ENCODE measurements around the gene EEF1AKMT3. TPM values are rescaled to one million over a fixed set of nuclear protein-coding genes. Genes with fewer than 3 reads are reported as not detected.

Gene EEF1AKMT3
- 3.3 TPM for total RNA-seq (ENCODE audit: unreplicated experiment)
- long read RNA-seq = 0 reads

- Mint-ChIP-seq H3K27me3 (ENCODE audit: unreplicated experiment) (peaks cover 7% of the 10 kb centered on the region), H3K9me3 (ENCODE audit: unreplicated experiment) (peaks cover 7% of the 10 kb centered on the region), H3K4me3 (ENCODE audit: unreplicated experiment) (peak within 1 kb of the TSS; percentile 99), H3K4me1 (ENCODE audit: low read depth, unreplicated experiment) (peaks cover 5% of the 10 kb centered on the region), H3K27ac (ENCODE audit: unreplicated experiment) (peak within 1 kb of the TSS; percentile 93), H3K36me3 (ENCODE audit: unreplicated experiment) (peaks cover 5% of the 10 kb centered on the region)
- peak; percentile 72 for DNase-seq
- no peak for TF ChIP-seq CTCF (IDR thresholded peaks at IDR 0.05; ENCODE audit: partially characterized antibody, unreplicated experiment)
Observed at GRCh38 chr12:57772429-57773322, at the start of gene EEF1AKMT3. Gene EEF1AKMT3 (plus strand): TSS chr12:57772614. CDS start chr12:57772725, 111 bp downstream.

DNA sequence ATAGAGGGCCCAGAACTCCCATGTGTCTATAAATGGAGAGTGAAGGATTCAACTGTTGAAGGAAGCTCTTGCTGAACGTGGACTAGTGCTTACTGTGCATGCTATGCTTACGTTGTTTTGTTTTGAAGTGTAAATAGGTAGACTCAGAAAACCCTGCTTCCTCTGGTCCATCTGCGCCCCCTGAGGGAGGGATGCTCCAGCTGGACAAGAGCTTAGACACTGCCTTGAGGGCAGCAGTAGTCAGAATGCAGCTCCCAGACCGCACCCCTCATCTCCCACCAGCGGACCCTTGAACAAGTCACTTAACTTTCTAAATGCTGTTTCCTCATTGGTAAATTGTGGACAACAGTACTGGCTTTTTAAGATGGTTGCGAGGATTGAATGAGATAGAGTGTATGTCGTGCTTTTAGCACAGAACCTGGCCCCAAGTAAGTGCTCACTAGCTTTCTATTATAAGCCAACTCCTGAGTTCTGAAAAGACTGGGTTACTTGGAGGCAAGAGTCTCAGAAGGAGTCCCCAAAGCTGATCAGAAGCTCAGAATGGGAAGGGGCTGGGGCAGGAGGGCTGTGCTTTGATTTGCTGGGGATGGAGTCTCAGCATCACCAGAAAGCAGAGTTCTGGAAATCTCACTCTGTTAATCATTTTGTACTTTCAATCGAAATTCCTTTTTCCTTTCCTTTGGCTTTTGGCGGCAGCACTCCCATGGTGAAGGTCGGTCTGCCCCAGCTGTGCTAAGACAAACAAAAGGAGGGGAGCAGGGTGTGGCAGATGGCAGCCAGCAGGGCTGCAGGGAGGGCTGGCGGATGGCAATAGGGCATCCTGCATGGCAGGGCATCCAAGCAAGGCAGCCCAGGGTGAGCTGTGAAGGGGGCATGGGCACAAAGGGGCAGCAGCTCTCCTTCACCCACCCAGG, 49.4 kb upstream of the EEF1AKMT3 start:
- no peak for TF ChIP-seq CTCF (IDR thresholded peaks at IDR 0.05; ENCODE audit: partially characterized antibody, unreplicated experiment)
- peaks cover 13% of the 10 kb centered on the region for H3K27me3 Mint-ChIP-seq (ENCODE audit: unreplicated experiment)
- H3K4me3 Mint-ChIP-seq (ENCODE audit: unreplicated experiment) = peak overlapping the region; percentile 38

DNA sequence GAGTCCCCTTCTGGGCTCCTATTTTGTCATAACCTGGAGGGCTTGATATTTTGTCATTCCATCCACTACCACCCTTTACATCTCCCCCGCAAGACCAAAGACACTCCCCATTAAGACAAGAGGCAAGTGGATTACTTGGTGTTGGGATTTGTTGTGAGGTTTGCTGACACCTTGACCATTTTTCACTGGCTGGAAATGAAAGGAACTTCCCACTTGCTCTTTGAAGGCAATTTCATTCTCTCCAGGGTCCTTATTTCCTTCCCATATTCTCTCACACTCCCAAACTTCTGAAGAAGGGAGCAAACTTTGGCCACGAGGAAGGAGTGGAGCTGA, 48.8 kb upstream of the EEF1AKMT3 start:
- peaks cover 12% of the 10 kb centered on the region for H3K4me1 Mint-ChIP-seq (ENCODE audit: low read depth, unreplicated experiment)
- peaks cover 16% of the 10 kb centered on the region for H3K27me3 Mint-ChIP-seq (ENCODE audit: unreplicated experiment)
- no peak for TF ChIP-seq CTCF (IDR thresholded peaks at IDR 0.05; ENCODE audit: partially characterized antibody, unreplicated experiment)
- no peak overlapping the region for H3K27ac Mint-ChIP-seq (ENCODE audit: unreplicated experiment)
- peaks cover 19% of the 10 kb centered on the region for H3K36me3 Mint-ChIP-seq (ENCODE audit: unreplicated experiment)
- no peak for DNase-seq
- H3K4me3 Mint-ChIP-seq (ENCODE audit: unreplicated experiment) = no peak overlapping the region
- peaks cover 19% of the 10 kb centered on the region for H3K9me3 Mint-ChIP-seq (ENCODE audit: unreplicated experiment)

More for the DNA sequence above, 49.4 kb upstream of the EEF1AKMT3 start:
- H3K27ac Mint-ChIP-seq (ENCODE audit: unreplicated experiment) = peak overlapping the region; percentile 22
- H3K9me3 Mint-ChIP-seq (ENCODE audit: unreplicated experiment) = peaks cover 14% of the 10 kb centered on the region
- DNase-seq = no peak
- peaks cover 16% of the 10 kb centered on the region for H3K36me3 Mint-ChIP-seq (ENCODE audit: unreplicated experiment)
- H3K4me1 Mint-ChIP-seq (ENCODE audit: low read depth, unreplicated experiment) = peaks cover 12% of the 10 kb centered on the region

DNA sequence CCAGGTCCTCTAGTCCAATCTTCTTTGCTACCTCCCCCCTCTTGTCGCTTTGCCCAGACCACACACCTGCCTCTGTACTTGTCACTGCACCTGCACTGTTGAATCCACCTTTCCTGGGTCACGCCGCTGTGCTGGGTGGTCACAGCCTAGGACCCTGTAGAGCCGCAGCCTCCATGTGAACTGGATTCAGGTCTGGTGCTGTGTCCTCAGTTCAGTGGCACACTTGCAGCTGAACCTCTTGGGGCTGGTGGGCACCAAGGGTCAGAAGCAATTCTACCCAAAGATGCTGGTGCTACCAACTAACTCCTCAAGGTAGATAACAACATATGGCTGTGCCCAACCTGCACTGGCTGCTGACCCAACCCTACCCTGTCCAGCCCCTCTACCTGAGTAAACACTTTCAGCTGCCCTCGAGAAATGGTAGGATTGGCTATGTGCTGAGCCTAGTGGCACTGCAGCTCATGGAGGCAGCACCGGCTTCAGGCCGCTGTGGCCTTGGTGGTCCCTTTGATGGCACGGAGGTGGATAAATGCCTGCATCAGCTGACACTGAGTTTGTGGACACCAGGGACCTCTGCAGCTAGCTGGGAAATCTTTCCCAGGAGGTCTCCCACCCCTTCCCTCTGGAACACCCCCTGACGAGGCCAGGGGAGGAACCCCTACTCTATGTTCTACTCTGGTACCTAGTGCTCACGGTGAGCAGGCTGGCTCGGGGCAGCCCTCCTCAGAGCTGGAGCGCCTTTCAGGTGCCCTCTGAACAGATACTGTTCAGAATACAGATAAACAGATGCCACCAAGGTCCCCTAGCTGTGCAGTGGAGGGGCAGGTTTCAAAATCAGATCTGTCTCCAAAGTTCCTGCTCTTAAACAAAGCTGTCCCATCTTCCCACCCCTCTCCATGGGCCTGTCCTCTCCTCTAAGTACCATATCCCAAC, 48.1 kb upstream of the EEF1AKMT3 start:
- H3K4me1 Mint-ChIP-seq (ENCODE audit: low read depth, unreplicated experiment) = peaks cover 12% of the 10 kb centered on the region
- H3K27ac Mint-ChIP-seq (ENCODE audit: unreplicated experiment) = no peak overlapping the region
- peaks cover 19% of the 10 kb centered on the region for H3K27me3 Mint-ChIP-seq (ENCODE audit: unreplicated experiment)
- peaks cover 17% of the 10 kb centered on the region for H3K36me3 Mint-ChIP-seq (ENCODE audit: unreplicated experiment)
- no peak overlapping the region for H3K4me3 Mint-ChIP-seq (ENCODE audit: unreplicated experiment)
- H3K9me3 Mint-ChIP-seq (ENCODE audit: unreplicated experiment) = peaks cover 19% of the 10 kb centered on the region
- no peak for DNase-seq
- no peak for TF ChIP-seq CTCF (IDR thresholded peaks at IDR 0.05; ENCODE audit: partially characterized antibody, unreplicated experiment)

Data from glutamatergic neuron (in vitro differentiated cells).